Panc1 (cell line): ENCODE data around the gene FBXO45.

Experiments
- POLR2AphosphoS5 ChIP-seq: IDR thresholded peaks from 2 replicates; pipeline ENCODE4 v1.6.1; 2012; ENCODE audit warnings: mild to moderate bottlenecking, low read depth, low read length, moderate library complexity
- SIN3A ChIP-seq: IDR thresholded peaks from 2 replicates; pipeline ENCODE4 v1.6.1; 2012; ENCODE audit warnings: low read depth, mild to moderate bottlenecking, low read length, moderate library complexity, borderline replicate concordance; ENCODE audit not compliant: insufficient read depth
- TCF7L2 ChIP-seq: IDR thresholded peaks from 2 replicates; pipeline ENCODE4 v1.6.1; 2011; ENCODE audit warnings: mild to moderate bottlenecking, low read depth, low read length, inconsistent platforms
- TF ChIP-seq, protein P1 (sequence below): fragments of 450-650 bp; IDR thresholded peaks from 2 replicates; pipeline ENCODE4 v1.5.1; 2017; ENCODE audit warnings: mild to moderate bottlenecking
- TF ChIP-seq, protein P2 (sequence below), 2 experiments: IDR thresholded peaks; 2 replicates each; pipeline ENCODE4 v1.6.1; 2011 to 2012; ENCODE audit warnings: low read depth in 2 of 2, control low read depth in 1 of 2, low read length in 1 of 2, mild to moderate bottlenecking in 1 of 2, moderate library complexity in 1 of 2; ENCODE audit not compliant: insufficient read depth in 1 of 2

DNA sequence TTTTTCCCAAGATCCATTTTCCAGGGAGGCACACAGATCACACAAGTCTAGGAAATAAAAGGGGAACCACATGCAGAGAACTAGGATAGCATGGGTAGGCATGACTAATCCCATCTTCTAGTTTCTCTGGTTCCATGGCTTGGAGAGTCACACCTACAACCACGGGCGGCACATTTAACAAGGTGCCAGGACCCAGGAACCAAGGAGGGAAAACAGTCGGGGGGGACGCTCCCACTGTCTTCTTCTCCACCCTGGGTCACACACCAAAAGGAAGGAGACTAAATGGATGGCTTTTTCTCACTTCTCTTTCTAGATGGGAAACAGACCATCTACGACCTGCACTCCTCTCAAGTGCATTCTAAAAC lies 48.8 kb upstream of the FBXO45 start:
- TF ChIP-seq, protein P1, sequence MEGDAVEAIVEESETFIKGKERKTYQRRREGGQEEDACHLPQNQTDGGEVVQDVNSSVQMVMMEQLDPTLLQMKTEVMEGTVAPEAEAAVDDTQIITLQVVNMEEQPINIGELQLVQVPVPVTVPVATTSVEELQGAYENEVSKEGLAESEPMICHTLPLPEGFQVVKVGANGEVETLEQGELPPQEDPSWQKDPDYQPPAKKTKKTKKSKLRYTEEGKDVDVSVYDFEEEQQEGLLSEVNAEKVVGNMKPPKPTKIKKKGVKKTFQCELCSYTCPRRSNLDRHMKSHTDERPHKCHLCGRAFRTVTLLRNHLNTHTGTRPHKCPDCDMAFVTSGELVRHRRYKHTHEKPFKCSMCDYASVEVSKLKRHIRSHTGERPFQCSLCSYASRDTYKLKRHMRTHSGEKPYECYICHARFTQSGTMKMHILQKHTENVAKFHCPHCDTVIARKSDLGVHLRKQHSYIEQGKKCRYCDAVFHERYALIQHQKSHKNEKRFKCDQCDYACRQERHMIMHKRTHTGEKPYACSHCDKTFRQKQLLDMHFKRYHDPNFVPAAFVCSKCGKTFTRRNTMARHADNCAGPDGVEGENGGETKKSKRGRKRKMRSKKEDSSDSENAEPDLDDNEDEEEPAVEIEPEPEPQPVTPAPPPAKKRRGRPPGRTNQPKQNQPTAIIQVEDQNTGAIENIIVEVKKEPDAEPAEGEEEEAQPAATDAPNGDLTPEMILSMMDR, result no peak
- TF ChIP-seq POLR2AphosphoS5 (no peak), TCF7L2 (no peak), SIN3A (no peak)
- TF ChIP-seq, protein P2, sequence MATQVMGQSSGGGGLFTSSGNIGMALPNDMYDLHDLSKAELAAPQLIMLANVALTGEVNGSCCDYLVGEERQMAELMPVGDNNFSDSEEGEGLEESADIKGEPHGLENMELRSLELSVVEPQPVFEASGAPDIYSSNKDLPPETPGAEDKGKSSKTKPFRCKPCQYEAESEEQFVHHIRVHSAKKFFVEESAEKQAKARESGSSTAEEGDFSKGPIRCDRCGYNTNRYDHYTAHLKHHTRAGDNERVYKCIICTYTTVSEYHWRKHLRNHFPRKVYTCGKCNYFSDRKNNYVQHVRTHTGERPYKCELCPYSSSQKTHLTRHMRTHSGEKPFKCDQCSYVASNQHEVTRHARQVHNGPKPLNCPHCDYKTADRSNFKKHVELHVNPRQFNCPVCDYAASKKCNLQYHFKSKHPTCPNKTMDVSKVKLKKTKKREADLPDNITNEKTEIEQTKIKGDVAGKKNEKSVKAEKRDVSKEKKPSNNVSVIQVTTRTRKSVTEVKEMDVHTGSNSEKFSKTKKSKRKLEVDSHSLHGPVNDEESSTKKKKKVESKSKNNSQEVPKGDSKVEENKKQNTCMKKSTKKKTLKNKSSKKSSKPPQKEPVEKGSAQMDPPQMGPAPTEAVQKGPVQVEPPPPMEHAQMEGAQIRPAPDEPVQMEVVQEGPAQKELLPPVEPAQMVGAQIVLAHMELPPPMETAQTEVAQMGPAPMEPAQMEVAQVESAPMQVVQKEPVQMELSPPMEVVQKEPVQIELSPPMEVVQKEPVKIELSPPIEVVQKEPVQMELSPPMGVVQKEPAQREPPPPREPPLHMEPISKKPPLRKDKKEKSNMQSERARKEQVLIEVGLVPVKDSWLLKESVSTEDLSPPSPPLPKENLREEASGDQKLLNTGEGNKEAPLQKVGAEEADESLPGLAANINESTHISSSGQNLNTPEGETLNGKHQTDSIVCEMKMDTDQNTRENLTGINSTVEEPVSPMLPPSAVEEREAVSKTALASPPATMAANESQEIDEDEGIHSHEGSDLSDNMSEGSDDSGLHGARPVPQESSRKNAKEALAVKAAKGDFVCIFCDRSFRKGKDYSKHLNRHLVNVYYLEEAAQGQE (IDR thresholded peaks at IDR 0.05; ENCODE audit: insufficient read depth in 1 of 2, low read depth in 2 of 2, low read length in 1 of 2), result no peak
